GDM1 (cell line): ENCODE results near the gene SPINK6.

ENCODE experiments used
- DNase-seq: peaks from one replicate; lab custom pipeline; 2025; lab: John Stamatoyannopoulos, UW

Gene SPINK6

GRCh38 chr5:148224117-148224742 is 21.4 kb downstream of the SPINK6 start:
- DNase-seq: no peak

GRCh38 chr5:148228392-148228984 is 25.6 kb downstream of the SPINK6 start:
- no peak for DNase-seq

GRCh38 chr5:148229840-148230239 is 27.0 kb downstream of the SPINK6 start:
- no peak for DNase-seq

GRCh38 chr5:148230240-148230639 is 27.4 kb downstream of the SPINK6 start:
- DNase-seq: no peak

GRCh38 chr5:148237785-148238417 is 35.1 kb downstream of the SPINK6 start:
- no peak for DNase-seq

- no peak for DNase-seq
These were observed 35.6 kb downstream of the SPINK6 start, which contains the start of gene MARCOL for GRCh38 chr5:148238418-148238794. Gene MARCOL (plus strand): TSS chr5:148238525. CDS start chr5:148238598, 73 bp downstream.

- DNase-seq: no peak
These were observed 46.1 kb downstream of the SPINK6 start for GRCh38 chr5:148248894-148249293.

GRCh38 chr5:148255456-148255855 is 52.6 kb downstream of the SPINK6 start:
- no peak for DNase-seq

- no peak for DNase-seq
These were observed 56.4 kb downstream of the SPINK6 start for GRCh38 chr5:148259288-148259687.

- no peak for DNase-seq
These were observed 58.4 kb downstream of the SPINK6 start for GRCh38 chr5:148261221-148261620.
